Activated CD8-positive, alpha-beta memory T cell treated with anti-CD3 and anti-CD28 coated beads, Interleukin-2, amount 50 U/mL, for 1 hour (primary cell): ENCODE data around the gene DNMT3L.
"Not testable (repeated sequence)": the region's sequence is repeated elsewhere in the genome, so short reads cannot be mapped to it uniquely, and the experiment has no call there.

Source experiments
- DNase-seq: peaks from one replicate; pipeline ENCODE4 v3.0.0-alpha.2; 2020; ENCODE audit errors: extremely low read depth

Gene DNMT3L

DNA sequence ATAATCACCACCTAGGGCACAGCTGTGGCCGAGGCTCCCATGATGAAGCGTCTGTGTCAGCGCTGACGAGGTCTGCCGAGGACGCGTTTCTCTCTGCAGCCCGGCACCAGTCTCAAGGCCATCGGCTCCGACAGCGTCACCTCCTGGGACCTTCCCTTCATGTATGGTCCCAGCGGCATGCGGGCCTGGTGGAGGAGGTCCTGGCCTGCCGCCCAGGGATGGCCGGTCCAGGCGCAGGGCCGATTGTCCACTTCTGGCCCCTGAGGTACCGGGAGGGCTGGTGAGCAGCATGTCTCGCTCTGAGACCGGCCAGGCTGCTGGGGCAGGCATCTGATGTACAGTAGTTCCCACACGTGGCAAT lies 64.6 kb downstream of the DNMT3L start:
- not testable (repeated sequence) for DNase-seq
